ENCODE measurements around the gene TNS4.

TNS4 gene

GRCh38 chr17:40518401-40519088 is 17.1 kb upstream of the TNS4 start:
- H3K27ac ChIP-seq, result no peak overlapping the region
- no peak for TF ChIP-seq ZFX (IDR thresholded peaks at IDR 0.05)
- TF ChIP-seq, protein P1, sequence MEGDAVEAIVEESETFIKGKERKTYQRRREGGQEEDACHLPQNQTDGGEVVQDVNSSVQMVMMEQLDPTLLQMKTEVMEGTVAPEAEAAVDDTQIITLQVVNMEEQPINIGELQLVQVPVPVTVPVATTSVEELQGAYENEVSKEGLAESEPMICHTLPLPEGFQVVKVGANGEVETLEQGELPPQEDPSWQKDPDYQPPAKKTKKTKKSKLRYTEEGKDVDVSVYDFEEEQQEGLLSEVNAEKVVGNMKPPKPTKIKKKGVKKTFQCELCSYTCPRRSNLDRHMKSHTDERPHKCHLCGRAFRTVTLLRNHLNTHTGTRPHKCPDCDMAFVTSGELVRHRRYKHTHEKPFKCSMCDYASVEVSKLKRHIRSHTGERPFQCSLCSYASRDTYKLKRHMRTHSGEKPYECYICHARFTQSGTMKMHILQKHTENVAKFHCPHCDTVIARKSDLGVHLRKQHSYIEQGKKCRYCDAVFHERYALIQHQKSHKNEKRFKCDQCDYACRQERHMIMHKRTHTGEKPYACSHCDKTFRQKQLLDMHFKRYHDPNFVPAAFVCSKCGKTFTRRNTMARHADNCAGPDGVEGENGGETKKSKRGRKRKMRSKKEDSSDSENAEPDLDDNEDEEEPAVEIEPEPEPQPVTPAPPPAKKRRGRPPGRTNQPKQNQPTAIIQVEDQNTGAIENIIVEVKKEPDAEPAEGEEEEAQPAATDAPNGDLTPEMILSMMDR (conservative IDR thresholded peaks at IDR 0.05), result no peak

GRCh38 chr17:40517981-40518380 is 16.6 kb upstream of the TNS4 start:
- H3K27ac ChIP-seq, result no peak overlapping the region
- TF ChIP-seq, protein P1 (conservative IDR thresholded peaks at IDR 0.05), result no peak
- no peak for TF ChIP-seq ZFX (IDR thresholded peaks at IDR 0.05)

DNA sequence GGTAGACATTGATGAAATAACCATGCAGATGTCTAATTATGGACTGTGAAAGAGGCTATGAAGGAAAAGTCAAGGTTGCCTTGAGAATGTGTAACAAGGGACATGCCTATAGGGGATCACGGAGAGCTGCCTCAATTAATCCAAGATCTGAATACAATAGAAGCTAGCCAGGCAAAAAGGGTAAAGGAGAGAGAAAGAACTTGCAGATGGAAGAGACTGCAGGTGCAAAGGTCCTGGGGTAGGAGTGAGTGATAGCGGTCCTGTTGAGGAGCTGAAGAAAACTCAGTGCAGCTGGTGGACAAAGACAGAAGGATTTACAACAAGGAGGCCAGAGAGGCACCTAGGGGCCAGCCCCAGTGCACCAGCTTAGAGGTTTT is 15.9 kb upstream of the TNS4 start:
- TF ChIP-seq, protein P1 (conservative IDR thresholded peaks at IDR 0.05), result no peak
- TF ChIP-seq ZFX (IDR thresholded peaks at IDR 0.05), result no peak
- no peak overlapping the region for H3K27ac ChIP-seq

DNA sequence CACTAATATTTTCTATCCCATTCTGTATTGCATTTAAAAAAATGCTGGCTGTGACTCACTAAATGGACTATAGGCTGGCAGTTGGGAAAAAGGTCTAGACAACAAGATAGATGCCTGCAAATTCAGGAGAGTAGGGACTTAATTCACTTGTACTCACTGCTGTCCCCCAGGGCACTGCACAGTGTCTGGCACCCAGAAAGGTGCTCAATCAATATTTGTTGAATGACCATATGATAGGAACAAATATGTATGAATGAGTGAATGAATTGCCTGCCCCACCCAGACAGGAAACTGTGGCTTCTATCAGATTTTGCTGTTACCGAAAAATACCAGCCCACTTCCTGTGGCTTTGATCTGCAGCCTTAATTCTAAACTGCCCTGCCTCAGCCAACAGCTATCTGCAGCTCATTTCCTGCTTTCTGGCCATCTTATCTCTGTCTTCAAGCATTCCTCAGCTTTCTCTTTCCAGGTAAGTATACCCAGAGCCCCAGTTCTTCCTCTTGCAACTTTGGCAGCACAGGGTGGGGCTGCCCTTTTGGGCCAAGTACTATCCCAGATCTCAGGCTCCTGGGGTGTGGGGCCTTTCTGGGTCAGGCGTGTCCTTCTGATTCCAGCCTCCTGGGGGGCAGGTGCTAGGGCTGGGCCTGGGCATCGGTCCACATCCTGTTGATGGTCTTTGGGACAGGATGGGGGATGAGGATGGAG is 15.3 kb upstream of the TNS4 start:
- H3K27ac ChIP-seq, result no peak overlapping the region
- TF ChIP-seq ZFX (IDR thresholded peaks at IDR 0.05), result no peak
- TF ChIP-seq, protein P1 (conservative IDR thresholded peaks at IDR 0.05), result no peak

GRCh38 chr17:40515491-40516041 is 14.1 kb upstream of the TNS4 start:
- H3K27ac ChIP-seq, result no peak overlapping the region
- TF ChIP-seq ZFX (IDR thresholded peaks at IDR 0.05), result no peak
- TF ChIP-seq, protein P1 (conservative IDR thresholded peaks at IDR 0.05), result no peak

DNA sequence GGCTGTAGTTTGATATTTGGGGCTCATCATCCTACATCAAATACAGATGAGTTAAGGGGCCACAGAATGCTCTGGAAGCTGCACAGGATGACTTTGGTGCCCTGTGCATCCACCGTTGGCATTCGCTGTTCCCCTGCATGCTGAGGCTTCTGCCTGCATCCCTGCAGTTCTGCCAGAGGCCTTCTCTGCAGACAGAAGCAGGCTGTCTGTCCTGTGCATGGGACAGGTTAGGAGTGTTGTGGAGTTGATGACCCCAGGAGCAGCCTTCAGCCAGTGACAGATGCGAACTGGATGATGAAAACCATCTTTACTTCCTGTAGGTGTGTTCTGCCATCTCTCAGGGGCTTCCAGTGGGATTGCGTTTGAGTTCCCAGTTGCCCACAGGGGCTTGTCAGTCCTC is 13.6 kb upstream of the TNS4 start:
- H3K27ac ChIP-seq, result no peak overlapping the region
- TF ChIP-seq, protein P1 (conservative IDR thresholded peaks at IDR 0.05), result no peak
- TF ChIP-seq ZFX (IDR thresholded peaks at IDR 0.05), result no peak
